GM13976 (cell line): ENCODE results near the gene TRAPPC12.
"Not testable (repeated sequence)": the region's sequence is repeated elsewhere in the genome, so short reads cannot be mapped to it uniquely, and the experiment has no call there.

Source experiments
- DNase-seq: peaks from one replicate; pipeline ENCODE4 v3.0.0; 2012; ENCODE audit warnings: low spot score
- CTCF ChIP-seq: IDR thresholded peaks from 2 replicates; pipeline ENCODE4 v1.5.1; 2012; ENCODE audit warnings: borderline replicate concordance, mild to moderate bottlenecking; ENCODE audit not compliant: insufficient read depth; ENCODE audit errors: extremely low read depth, missing control alignments, control extremely low read depth
- in situ Hi-C: fragments of 300-500 bp; cut with MboI; formaldehyde crosslinking; loops from one replicate; pipeline ENCODE4 v1.12.0; 2022; ENCODE audit warnings: low sequenced_read_pairs, mixed read lengths, inconsistent platforms; ENCODE audit not compliant: unreplicated experiment

TRAPPC12 gene

GRCh38 chr2:3451926-3452671 is 72.6 kb downstream of the TRAPPC12 start:
- no peak for TF ChIP-seq CTCF
- no peak for DNase-seq
- in situ Hi-C loops, result no loop called here

DNA sequence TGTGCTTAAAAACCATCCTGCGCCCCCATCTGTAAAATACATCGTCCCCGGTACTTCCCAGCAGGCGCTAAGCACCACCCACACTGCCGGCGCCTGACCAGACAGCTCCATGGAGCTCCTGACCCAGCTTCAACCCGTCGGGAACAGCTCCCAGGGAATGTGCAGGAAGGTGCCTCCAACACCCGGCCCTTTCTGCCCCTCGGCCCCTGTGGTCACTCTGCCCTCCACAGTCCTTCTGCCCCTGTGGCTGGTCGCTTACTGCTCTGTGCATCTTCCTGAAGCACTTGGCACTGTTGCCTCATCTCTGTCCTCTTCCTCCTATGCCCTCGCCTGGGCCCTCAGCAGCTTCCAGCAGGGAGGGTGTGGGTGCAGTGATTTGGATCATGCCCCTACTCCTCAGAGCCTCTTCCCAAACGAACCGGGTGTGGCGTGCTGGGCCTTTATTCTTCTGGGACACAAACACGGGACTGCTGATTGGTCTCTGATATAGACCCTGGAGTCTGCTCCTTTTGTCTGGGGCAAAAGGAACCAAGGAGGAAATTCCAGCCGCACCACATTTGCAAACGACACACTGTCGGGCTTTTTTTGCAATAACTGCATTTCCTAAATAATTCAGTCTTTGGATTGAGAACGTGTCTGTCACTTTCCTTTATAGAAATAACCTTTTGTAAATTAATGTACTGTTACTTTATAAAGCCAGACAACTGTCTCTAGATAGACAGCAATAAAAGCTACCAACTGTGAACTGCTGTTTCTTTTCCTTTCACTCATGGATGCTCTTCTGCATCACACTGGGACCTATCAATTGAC is 73.9 kb downstream of the TRAPPC12 start:
- in situ Hi-C loops, result no loop called here
- DNase-seq, result no peak
- TF ChIP-seq CTCF, result no peak

DNA sequence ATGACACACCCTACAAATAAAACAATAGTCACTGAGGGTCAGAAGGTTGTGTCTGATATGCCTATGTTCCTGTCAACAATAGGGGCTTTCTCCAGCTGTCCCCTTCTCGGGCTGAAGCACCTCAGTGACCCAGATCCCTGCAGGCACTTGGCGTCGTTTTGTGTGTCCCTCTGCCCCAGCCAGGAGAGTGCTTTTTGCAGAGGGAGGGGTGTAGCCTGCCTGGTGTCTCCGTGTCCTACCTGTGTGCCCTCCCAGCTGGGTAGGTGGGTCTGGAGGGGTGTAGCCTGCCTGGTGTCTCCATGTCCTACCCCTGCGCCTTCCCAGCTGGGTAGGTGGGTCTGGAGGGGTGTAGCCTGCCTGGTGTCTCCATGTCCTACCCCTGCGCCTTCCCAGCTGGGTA is 74.5 kb downstream of the TRAPPC12 start:
- in situ Hi-C loops, DNase-seq: not testable (repeated sequence)

- in situ Hi-C loops, result no loop called here
- TF ChIP-seq CTCF, result no peak
- no peak for DNase-seq
Measured at GRCh38 chr2:3454802-3455201, 75.3 kb downstream of the TRAPPC12 start.

DNA sequence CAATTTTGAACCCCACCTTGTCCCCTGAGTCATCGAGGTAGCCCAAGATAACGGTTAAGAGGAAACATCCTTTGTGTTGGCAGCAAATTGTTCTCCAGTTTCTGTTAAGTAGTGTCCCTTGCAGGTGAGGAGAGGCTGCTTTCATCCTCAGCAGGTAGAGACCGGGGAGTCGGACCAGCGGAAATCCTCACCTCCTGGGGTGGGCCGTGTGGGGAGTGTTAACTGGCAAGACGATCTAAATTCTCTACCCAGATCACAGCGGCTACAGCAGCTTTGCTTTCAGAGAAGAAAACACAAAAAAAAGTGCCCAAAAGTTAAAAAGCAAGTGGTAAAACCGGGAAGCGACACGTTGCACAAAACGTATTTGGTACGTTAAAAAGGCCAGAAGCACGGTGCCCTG is 76.6 kb downstream of the TRAPPC12 start:
- TF ChIP-seq CTCF, result no peak
- in situ Hi-C loops, result no loop called here
- DNase-seq, result no peak

- in situ Hi-C loops, result no loop called here
- no peak for DNase-seq
- TF ChIP-seq CTCF, result no peak
Measured at GRCh38 chr2:3457524-3458395, 78.3 kb downstream of the TRAPPC12 start.
